Erythroblast (primary cell): Measurements from ENCODE around the gene CD7.
A peak's percentile ranks its signal among the peaks of the same experiment; 100 is the strongest.

Source experiments
- DNase-seq, 2 experiments: peaks; one replicate each; lab custom pipeline; 2025; lab: John Stamatoyannopoulos, UW
- GATA1 ChIP-seq: IDR thresholded peaks from 2 replicates; pipeline ENCODE4 v1.6.1; 2011; ENCODE audit warnings: low read depth, mild to moderate bottlenecking, control low read depth, low read length, moderate library complexity
- POLR2A ChIP-seq: IDR thresholded peaks from 2 replicates; pipeline ENCODE4 v1.6.1; 2011; ENCODE audit warnings: mild to moderate bottlenecking, low read length

Gene CD7

GRCh38 chr17:82327757-82328140 is 10.3 kb upstream of the CD7 start:
- no peak for TF ChIP-seq GATA1
- no peak for TF ChIP-seq POLR2A
- no peak for DNase-seq

DNA sequence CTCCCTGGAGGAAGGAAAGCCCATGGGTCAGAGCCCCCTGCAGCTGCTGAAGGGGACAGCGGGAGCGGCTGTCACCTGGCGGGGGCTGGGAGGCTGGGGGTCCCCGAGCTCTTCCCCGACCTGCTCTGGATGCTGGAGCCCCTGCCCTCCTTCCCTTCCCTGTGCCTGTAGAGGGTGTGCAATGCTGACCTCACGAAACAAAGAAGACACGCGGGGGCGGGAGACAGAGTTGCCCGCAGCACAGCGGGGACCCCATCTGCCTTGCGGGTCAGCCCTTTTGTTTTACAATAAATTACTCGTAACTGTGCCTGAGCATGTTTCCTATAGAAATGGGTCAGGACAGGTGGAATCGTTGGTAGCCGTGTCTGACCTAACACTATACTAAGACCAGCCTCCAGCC is 9.9 kb upstream of the CD7 start:
- DNase-seq = no peak
- TF ChIP-seq GATA1 (no peak), POLR2A (no peak)

DNA sequence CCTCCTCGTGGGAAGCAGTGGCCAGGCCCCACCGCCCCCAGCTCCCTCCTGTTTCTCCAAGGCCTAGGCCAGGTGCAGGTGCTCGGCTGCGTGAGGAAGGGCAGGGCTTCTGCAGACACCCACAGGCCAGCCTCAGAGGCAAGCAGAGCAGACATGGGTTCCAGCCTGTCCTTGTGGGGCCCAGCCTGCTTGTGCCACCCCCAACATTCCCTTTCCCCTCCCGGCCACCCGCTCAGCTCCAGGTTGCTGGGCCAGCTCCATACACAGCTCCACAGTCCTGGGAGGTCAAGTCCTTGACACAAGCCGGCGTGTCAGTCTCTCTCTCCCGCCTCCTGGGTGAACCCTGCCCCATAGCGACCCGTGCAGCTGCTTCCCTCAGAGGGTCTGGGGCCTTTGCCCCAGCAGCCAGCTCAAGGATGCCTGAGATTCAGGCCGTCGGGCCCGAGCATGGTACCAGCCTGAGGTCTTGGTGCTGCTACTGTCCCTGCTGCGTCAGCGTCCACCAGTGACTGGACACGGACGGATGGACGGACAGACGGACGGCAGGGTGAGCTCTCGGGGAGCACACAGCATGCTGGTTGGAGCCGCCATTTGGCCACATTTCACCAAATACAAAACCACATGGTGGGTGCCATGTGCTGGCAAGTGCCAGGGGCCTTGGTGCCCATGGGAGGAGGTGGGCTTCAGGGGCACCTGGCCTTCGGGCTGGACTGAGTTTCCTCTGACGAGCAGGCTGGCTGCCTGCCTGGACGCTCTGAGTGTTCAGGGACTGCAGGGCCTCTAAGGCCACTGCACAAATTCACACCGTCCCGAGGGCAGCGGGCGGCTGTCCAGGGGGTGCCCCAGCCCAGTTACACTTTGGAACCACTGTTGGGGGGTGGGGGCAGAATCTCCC is 8.1 kb upstream of the CD7 start:
- TF ChIP-seq GATA1 = no peak
- TF ChIP-seq POLR2A = no peak
- DNase-seq = no peak

DNA sequence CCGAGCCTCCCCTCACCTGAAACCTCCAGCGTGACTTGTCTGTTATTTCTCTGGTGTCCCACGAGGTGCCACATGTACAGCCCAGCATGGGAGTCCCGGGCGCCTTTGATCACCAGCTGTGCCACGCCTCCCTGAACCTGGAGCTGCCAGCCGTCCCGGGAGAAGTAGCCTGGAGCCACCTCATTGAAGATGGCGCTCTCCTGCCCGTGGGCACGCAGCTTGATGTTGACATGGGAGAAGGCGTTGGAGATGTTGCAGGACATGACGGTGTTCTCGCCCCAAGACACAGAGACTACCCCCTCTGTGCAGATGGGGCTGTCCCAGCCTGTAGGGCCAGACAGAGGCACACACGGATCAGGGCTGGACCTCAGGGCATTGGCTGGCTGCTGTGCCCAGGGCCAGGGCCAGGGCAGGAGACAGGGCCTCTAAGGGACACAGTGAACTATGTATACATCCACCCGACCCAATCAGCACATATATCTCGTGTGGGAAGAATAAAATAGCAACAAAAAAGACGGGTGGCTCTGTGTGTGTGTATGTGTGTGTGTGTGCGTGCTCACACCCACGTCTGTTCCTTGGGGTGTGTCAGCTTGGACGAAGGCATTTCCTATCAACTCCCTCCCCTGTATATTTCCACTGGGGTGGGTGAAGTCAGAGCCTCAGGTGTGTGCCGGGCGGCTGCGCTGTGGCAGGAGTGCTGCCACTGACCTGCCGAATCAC is 7.3 kb upstream of the CD7 start:
- TF ChIP-seq GATA1 = no peak
- no peak for TF ChIP-seq POLR2A
- no peak for DNase-seq

GRCh38 chr17:82323514-82324234 is 6.3 kb upstream of the CD7 start:
- DNase-seq = no peak

DNA sequence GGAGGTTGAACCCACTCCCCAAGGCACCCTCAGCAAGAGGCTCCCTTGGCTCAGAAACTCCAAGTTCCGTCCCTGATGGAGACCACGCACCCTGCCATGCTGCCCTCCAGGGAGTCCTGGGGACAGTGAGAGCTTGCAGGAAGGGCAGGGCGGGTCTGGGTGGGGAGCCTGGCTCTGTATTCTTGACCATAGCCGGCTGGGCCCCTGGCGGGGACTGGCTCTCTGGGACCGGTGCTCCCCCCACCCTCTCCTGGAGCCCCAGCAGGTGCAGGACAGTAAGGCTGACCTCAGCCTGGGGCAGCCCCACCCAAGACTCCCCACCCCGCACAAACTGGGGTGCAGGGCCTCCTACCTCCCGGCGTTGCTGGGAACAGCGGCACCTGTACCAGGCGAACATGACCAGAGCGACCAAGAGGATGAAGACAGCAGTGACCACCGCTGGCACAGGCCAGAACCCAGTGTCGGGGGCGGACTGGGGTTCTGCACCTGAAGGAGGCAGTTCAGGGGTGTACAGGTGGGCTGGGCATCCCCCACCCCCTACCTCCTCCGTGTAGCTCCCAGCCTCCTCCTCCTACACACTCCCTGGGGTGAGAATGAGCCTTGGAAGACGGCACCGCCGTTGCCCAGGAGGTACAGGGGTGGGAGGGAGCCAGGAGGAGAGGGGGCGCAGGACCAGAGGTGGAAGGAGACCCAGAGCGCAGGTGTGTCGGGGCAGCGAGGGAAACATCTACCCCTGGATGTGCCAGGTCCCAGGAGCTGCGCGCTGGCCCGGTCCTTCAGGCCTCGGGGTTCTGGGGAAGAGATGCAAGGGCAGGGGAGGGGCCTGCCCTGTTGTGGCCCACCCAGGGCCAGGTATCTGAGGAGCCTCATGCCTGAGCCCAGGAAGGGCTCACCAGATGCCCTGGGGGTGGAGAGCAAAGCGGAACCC is 5.4 kb upstream of the CD7 start:
- TF ChIP-seq POLR2A = no peak
- no peak for TF ChIP-seq GATA1
- no peak for DNase-seq

More at GRCh38 chr17:82323514-82324234, 6.3 kb upstream of the CD7 start:
- TF ChIP-seq POLR2A (no peak), GATA1 (no peak)

GRCh38 chr17:82321947-82322466 is 4.6 kb upstream of the CD7 start:
- TF ChIP-seq GATA1 (no peak), POLR2A (no peak)
- no peak for DNase-seq

DNA sequence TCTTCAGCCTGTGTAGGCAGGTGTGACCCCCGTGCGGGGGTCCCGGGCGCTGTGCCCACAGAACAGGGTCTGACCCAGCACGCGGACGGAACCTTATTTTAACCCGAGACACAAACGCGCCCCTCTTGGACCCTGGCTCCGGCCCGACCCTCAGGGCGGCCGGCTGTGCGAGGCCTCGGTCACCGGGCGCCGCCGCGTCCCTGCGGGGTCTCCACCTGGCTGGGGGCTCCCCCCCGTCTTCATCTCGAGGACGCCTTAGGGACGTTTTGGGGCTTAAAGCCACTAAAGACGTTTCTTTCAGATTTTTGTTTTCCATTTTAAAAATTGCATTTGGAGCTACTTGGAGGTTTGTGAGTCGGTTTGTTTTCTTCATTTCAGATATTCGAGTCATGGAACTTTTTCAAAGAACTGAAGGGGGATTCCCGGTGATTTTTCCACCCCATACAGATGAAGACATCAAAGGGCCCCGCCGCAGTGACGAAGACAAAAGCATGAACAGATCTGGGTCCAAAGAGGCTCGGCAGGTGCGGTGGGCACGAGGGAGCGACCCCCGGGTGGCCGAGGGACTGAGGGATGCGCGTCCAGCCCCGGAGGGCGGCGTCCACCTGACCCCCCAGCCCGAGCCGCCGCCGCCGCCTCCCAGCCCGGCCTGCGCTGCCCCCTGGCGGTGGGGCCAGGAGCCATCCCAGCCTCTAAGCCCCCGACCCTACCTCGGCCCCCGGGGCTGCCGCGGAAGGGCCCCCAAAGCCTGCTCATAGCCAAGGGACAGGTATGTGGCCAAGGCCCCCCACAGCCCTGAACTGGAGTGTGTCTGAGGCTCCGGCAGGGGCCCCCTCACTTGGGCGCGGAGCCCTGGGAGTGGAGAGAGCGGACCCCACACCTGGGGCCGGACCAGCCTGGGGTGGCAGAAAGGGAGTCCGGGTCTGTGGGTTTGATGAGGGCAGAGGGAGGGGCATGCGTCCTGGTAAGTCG is 3.8 kb upstream of the CD7 start:
- peak; percentile 35 to 67 for DNase-seq
- TF ChIP-seq POLR2A = no peak
- TF ChIP-seq GATA1 = no peak

- no peak for DNase-seq
- TF ChIP-seq POLR2A = no peak
- TF ChIP-seq GATA1 = no peak
These were observed 2.9 kb upstream of the CD7 start for GRCh38 chr17:82320140-82320840.

DNA sequence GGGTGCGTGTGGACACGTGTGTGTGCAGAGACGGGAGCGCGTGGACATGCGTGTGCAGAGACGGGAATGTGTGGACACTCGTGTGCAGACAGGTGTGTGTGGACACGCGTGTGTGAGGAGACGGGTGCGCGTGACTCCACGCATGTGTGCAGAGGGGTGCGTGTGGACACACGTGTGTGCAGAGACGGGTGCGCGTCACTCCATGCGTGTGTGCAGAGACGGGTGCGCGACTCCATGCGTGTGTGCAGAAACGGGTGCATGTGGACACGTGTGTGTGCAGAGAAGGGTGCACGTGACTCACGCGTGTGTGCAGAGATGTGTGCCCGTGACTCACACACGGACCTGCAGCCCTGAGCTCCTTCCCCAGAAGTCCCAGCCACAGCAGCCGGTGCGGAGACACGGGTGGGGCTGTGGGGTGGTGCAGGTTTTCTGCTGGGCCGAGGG is 2.2 kb upstream of the CD7 start:
- DNase-seq = no peak
- TF ChIP-seq GATA1 = no peak
- TF ChIP-seq POLR2A = no peak
